ENCODE data around the gene DLD.

DLD gene

GRCh38 chr7:107931740-107932515 lies 40.9 kb downstream of the DLD start:
- H3K4me3 ChIP-seq (ENCODE audit: severe bottlenecking): no peak overlapping the region
- no peak for DNase-seq (ENCODE audit: low spot score)
- H3K9me3 ChIP-seq (ENCODE audit: severe bottlenecking): peaks cover 3% of the 10 kb centered on the region
- H3K27me3 ChIP-seq (ENCODE audit: insufficient read depth, poor library complexity, severe bottlenecking): no peaks in the 10 kb centered on the region
- ATAC-seq (ENCODE audit: low read depth): no peak
- no peaks in the 10 kb centered on the region for H3K4me1 ChIP-seq (ENCODE audit: insufficient read depth, poor library complexity, severe bottlenecking)
- H3K36me3 ChIP-seq (ENCODE audit: low read depth): peaks cover 99% of the 10 kb centered on the region
- H3K27ac ChIP-seq (ENCODE audit: poor library complexity, severe bottlenecking): no peak overlapping the region
- TF ChIP-seq, protein P1, sequence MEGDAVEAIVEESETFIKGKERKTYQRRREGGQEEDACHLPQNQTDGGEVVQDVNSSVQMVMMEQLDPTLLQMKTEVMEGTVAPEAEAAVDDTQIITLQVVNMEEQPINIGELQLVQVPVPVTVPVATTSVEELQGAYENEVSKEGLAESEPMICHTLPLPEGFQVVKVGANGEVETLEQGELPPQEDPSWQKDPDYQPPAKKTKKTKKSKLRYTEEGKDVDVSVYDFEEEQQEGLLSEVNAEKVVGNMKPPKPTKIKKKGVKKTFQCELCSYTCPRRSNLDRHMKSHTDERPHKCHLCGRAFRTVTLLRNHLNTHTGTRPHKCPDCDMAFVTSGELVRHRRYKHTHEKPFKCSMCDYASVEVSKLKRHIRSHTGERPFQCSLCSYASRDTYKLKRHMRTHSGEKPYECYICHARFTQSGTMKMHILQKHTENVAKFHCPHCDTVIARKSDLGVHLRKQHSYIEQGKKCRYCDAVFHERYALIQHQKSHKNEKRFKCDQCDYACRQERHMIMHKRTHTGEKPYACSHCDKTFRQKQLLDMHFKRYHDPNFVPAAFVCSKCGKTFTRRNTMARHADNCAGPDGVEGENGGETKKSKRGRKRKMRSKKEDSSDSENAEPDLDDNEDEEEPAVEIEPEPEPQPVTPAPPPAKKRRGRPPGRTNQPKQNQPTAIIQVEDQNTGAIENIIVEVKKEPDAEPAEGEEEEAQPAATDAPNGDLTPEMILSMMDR (IDR thresholded peaks at IDR 0.05; ENCODE audit: poor library complexity, severe bottlenecking): no peak

DNA sequence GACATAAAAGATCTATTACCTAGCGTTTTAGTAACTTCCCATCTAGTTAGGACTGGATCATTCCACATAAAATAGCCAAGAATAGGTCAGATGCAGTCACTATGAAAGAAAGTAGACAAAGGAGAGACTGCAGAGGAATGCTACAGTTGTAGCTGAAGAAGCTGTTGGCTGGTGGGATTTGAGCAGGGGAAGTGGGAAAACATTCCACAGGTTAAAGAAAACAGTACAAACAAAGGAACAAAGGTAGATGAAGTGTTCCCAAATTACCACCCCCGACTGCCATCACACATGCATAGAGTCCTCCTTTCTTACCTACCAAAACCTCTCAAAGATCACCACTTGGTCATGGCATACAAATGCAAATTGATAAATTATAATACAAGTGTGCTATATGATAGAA lies 41.8 kb downstream of the DLD start:
- H3K9me3 ChIP-seq (ENCODE audit: severe bottlenecking): peaks cover 3% of the 10 kb centered on the region
- TF ChIP-seq, protein P1 (IDR thresholded peaks at IDR 0.05; ENCODE audit: poor library complexity, severe bottlenecking): no peak
- no peak for DNase-seq (ENCODE audit: low spot score)
- no peaks in the 10 kb centered on the region for H3K27me3 ChIP-seq (ENCODE audit: insufficient read depth, poor library complexity, severe bottlenecking)
- no peak overlapping the region for H3K27ac ChIP-seq (ENCODE audit: poor library complexity, severe bottlenecking)
- peaks cover 99% of the 10 kb centered on the region for H3K36me3 ChIP-seq (ENCODE audit: low read depth)
- ATAC-seq (ENCODE audit: low read depth): no peak
- H3K4me3 ChIP-seq (ENCODE audit: severe bottlenecking): no peak overlapping the region
- H3K4me1 ChIP-seq (ENCODE audit: insufficient read depth, poor library complexity, severe bottlenecking): peaks cover 7% of the 10 kb centered on the region

- H3K4me1 ChIP-seq (ENCODE audit: insufficient read depth, poor library complexity, severe bottlenecking): peaks cover 14% of the 10 kb centered on the region
- ATAC-seq (ENCODE audit: low read depth) (no peak), DNase-seq (ENCODE audit: low spot score) (no peak)
- H3K36me3 ChIP-seq (ENCODE audit: low read depth): peaks cover 99% of the 10 kb centered on the region
- H3K9me3 ChIP-seq (ENCODE audit: severe bottlenecking): peaks cover 3% of the 10 kb centered on the region
- no peaks in the 10 kb centered on the region for H3K27me3 ChIP-seq (ENCODE audit: insufficient read depth, poor library complexity, severe bottlenecking)
- H3K4me3 ChIP-seq (ENCODE audit: severe bottlenecking): no peak overlapping the region
- TF ChIP-seq, protein P1 (IDR thresholded peaks at IDR 0.05; ENCODE audit: poor library complexity, severe bottlenecking): no peak
- H3K27ac ChIP-seq (ENCODE audit: poor library complexity, severe bottlenecking): peak overlapping the region; percentile 4
Measured at GRCh38 chr7:107933386-107934013, 42.5 kb downstream of the DLD start.

DNA sequence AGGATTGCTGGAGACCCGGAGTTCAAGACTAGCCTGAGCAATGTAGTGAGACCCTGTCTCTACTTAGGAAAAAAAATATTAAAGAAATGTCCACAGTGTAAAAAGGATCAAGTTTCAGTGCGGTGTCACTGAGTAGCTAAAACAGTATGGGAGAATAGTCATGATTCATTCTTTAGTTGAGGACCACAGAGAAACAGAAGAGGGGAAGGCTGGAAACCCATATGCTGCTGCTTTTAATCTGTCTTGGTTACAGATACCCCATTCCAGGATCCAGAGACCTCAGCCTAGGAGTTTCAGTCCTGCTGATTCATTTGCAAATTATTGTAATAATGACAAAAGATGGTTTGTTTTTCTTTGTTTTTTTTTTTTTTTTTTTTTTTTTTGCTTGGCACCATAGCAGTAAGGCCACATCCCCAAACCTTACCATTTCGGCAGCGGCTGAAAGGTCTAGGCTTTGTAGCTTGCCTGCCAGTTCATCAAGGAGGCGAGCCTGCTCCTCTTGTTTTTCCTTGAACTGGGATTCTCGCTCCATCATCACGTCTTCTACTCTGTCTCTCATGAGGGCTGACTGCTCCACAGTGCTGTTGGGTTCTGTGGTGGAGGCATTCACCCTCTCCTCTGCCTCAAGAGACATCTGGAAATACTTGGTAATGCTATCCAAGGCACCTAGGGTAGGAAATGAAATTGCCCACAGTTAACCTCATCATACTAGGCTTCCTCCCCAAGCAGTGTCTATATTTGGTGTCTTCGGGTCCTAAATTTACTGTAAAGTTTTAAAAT lies 44.2 kb downstream of the DLD start:
- DNase-seq (ENCODE audit: low spot score): no peak
- H3K27ac ChIP-seq (ENCODE audit: poor library complexity, severe bottlenecking): no peak overlapping the region
- H3K4me3 ChIP-seq (ENCODE audit: severe bottlenecking): no peak overlapping the region
- no peak for ATAC-seq (ENCODE audit: low read depth)
- H3K4me1 ChIP-seq (ENCODE audit: insufficient read depth, poor library complexity, severe bottlenecking): peaks cover 14% of the 10 kb centered on the region
- no peaks in the 10 kb centered on the region for H3K27me3 ChIP-seq (ENCODE audit: insufficient read depth, poor library complexity, severe bottlenecking)
- H3K36me3 ChIP-seq (ENCODE audit: low read depth): peaks cover 99% of the 10 kb centered on the region
- TF ChIP-seq, protein P1 (IDR thresholded peaks at IDR 0.05; ENCODE audit: poor library complexity, severe bottlenecking): no peak
- peaks cover 3% of the 10 kb centered on the region for H3K9me3 ChIP-seq (ENCODE audit: severe bottlenecking)
